ENCODE data around the gene TAGLN3.

The TAGLN3 gene

GRCh38 chr3:112004669-112005068 lies 5.9 kb downstream of the TAGLN3 start:
- TF ChIP-seq CTCF (IDR thresholded peaks at IDR 0.05) = no peak

- no peak for TF ChIP-seq CTCF (IDR thresholded peaks at IDR 0.05)
These were observed 6.5 kb downstream of the TAGLN3 start for GRCh38 chr3:112005091-112005672.

- TF ChIP-seq CTCF (IDR thresholded peaks at IDR 0.05) = no peak
These were observed 8.9 kb downstream of the TAGLN3 start for GRCh38 chr3:112007633-112008032.

- no peak for TF ChIP-seq CTCF (IDR thresholded peaks at IDR 0.05)
These were observed 10.9 kb downstream of the TAGLN3 start for GRCh38 chr3:112009670-112010069.

GRCh38 chr3:112010636-112011035 lies 11.9 kb downstream of the TAGLN3 start:
- no peak for TF ChIP-seq CTCF (IDR thresholded peaks at IDR 0.05)

- no peak for TF ChIP-seq CTCF (IDR thresholded peaks at IDR 0.05)
These were observed 12.7 kb downstream of the TAGLN3 start for GRCh38 chr3:112011376-112011940.

GRCh38 chr3:112012205-112012992 lies 13.7 kb downstream of the TAGLN3 start:
- no peak for TF ChIP-seq CTCF (IDR thresholded peaks at IDR 0.05)

All from LNCAP (cell line).